Uterus (tissue), 4 donors: ENCODE measurements around the gene PIK3CD. TPM values are rescaled to one million over a fixed set of nuclear protein-coding genes. Genes with fewer than 3 reads are reported as not detected.

ENCODE experiments used
- DNase-seq, 2 donors: peaks; one replicate each; pipeline ENCODE4 v3.0.0-alpha.2; 2019 to 2020
- H3K27ac ChIP-seq, 2 donors: fragments of 200-600 bp; sonication (generic); 1 replicate in 1 of 2; 2 replicates in 1 of 2; pipeline ENCODE4 v1.5.1; 2016 to 2018
- H3K27me3 ChIP-seq, 2 donors: fragments of 200-600 bp; sonication (generic); one replicate each; pipeline ENCODE4 v1.5.1; 2018 to 2019; ENCODE audit warnings: control low read depth in 1 of 2
- H3K36me3 ChIP-seq, 2 donors: fragments of 200-600 bp; sonication (generic); one replicate each; pipeline ENCODE4 v1.5.1; 2019; ENCODE audit warnings: control low read depth in 1 of 2
- H3K4me1 ChIP-seq, 2 donors: fragments of 200-600 bp; sonication (generic); one replicate each; pipeline ENCODE4 v1.5.1; 2018 to 2019; ENCODE audit warnings: control low read depth in 1 of 2
- H3K4me3 ChIP-seq, 2 donors: fragments of 200-600 bp; sonication (generic); 1 replicate in 1 of 2; 2 replicates in 1 of 2; pipeline ENCODE4 v1.5.1; 2018 to 2019; ENCODE audit warnings: mild to moderate bottlenecking in 1 of 2
- H3K9me3 ChIP-seq, 2 donors: fragments of 200-600 bp; sonication (generic); one replicate each; pipeline ENCODE4 v1.5.1; 2019; ENCODE audit warnings: control low read depth in 1 of 2
- POLR2A ChIP-seq, 2 donors: fragments of 450-650 bp; IDR thresholded peaks; one replicate each; pipeline ENCODE4 v1.6.1; 2016; ENCODE audit warnings: antibody characterized with exemption in 2 of 2, mild to moderate bottlenecking in 1 of 2, moderate library complexity in 1 of 2
- intact Hi-C: fragments of 100-400 bp; cut with DNase I; formaldehyde crosslinking; loops from one replicate; pipeline ENCODE4 v1.15.1; 2023; ENCODE audit warnings: low total_unique reads
- total RNA-seq, 4 donors: library from RNA; depleted of rRNA in 3 of 4; stranded (reverse); fragments of >200 nt in 3 of 4; gene quantifications; one replicate each; pipeline versions ENCODE4 v1.1.0 to v1.2.4, GENCODE V29; 2014 to 2023
- TF ChIP-seq, protein P1 (sequence below), 4 experiments: fragments of 200-600 bp in 2 of 4; fragments of 450-650 bp in 2 of 4; sonication (generic) in 2 of 4; IDR thresholded peaks; one replicate each; pipeline ENCODE4 v1.5.1; 2016 to 2019; ENCODE audit warnings: antibody characterized with exemption in 4 of 4, mild to moderate bottlenecking in 2 of 4, moderate library complexity in 1 of 4
- donor health status: DM: yes; HTN: yes; CAD: no.

Gene PIK3CD
- total RNA-seq, 4 donors from 2014 or later: 4.6 to 9.7 (median 7.4) TPM

DNA sequence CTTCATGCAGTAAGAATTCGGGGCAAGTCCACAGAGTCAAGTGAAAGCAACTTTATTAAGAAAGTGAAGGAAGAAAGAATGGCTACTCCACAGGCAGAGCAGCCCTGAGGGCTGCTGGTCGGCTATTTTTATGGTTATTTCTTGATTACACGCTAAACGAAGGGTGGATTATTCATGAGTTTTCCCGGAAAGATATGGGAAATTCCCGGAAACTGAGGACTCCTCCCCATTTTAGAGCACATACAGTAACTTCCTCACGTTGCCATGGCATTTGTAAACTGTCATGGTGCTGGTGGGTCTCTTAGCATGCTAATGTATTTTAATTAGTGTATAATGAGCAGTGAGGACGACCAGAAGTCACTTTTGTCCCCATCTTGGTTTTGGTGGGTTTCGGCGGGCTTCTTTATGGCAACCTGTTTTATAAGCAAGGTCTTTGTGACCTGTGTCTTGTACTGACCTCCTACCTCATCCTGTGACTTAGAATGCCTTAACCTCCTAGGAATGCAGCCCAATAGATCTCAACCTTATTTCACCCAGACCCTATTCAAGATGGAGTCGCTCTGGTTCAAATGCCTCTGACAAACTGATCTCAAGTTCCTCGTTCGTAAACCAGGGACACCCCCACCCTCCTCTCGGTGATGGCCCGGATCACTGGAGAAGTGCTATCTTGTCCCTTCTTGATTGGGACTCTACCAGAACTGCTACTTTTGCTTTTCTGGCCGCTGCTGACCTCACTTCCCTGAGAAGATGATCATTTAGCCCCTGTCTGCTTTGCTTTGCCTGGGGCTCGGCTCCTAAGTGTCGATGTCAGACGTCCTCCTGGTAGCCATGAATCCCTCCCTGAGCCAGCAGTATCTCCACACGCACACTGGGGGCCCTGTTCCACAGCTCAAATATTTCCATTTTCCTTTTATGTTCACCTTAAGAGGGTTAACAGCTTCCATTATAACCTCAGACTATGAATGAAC, 123.5 kb downstream of the PIK3CD start:
- Histone ChIP-seq H3K27ac (no peak overlapping the region), H3K4me3 (no peak overlapping the region), H3K9me3 (no peaks in the 10 kb centered on the region), H3K36me3 (no peaks in the 10 kb centered on the region), H3K4me1 (peaks cover 0 to 5% of the 10 kb centered on the region in 2 donors), H3K27me3 (no peaks in the 10 kb centered on the region)
- intact Hi-C loops: loop anchor here (5.0 kb wide), 1 partner anchor 53 kb away; no protein-coding TSS in a partner anchor
- DNase-seq: no peak
- TF ChIP-seq, protein P1, sequence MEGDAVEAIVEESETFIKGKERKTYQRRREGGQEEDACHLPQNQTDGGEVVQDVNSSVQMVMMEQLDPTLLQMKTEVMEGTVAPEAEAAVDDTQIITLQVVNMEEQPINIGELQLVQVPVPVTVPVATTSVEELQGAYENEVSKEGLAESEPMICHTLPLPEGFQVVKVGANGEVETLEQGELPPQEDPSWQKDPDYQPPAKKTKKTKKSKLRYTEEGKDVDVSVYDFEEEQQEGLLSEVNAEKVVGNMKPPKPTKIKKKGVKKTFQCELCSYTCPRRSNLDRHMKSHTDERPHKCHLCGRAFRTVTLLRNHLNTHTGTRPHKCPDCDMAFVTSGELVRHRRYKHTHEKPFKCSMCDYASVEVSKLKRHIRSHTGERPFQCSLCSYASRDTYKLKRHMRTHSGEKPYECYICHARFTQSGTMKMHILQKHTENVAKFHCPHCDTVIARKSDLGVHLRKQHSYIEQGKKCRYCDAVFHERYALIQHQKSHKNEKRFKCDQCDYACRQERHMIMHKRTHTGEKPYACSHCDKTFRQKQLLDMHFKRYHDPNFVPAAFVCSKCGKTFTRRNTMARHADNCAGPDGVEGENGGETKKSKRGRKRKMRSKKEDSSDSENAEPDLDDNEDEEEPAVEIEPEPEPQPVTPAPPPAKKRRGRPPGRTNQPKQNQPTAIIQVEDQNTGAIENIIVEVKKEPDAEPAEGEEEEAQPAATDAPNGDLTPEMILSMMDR (IDR thresholded peaks at IDR 0.05): no peak
- no peak for TF ChIP-seq POLR2A (IDR thresholded peaks at IDR 0.05)

DNA sequence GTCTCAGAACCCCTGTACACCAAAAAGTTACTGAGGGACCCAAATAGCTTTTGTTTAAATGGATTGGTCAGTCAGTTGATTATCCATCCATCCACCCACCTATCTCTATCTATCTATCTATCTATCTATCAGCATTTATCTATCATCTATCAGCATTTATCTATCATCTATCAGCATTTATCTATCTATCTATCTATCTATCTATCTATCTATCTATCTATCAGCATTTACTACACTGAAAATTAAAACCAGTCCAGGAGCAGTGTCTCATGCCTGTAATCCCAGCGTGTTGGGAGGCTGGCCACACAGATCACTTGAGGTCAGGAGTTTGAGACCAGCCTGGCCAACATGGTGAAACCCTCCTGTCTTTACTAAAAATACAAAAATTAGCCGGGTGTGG, 125.2 kb downstream of the PIK3CD start:
- Histone ChIP-seq H3K27me3 (no peaks in the 10 kb centered on the region), H3K4me1 (peaks cover 0 to 5% of the 10 kb centered on the region in 2 donors), H3K36me3 (no peaks in the 10 kb centered on the region), H3K27ac (no peak overlapping the region), H3K4me3 (no peak overlapping the region), H3K9me3 (no peaks in the 10 kb centered on the region)
- intact Hi-C loops: no loop called here
- TF ChIP-seq, protein P1 (IDR thresholded peaks at IDR 0.05): no peak
- no peak for TF ChIP-seq POLR2A (IDR thresholded peaks at IDR 0.05)
- no peak for DNase-seq

Other genes with a start within 250 kb of the PIK3CD start
- 1 to 10 TPM; 1.0 to 6.1 (median 3.3) TPM for gene SLC25A33, start 112.3 kb upstream of the PIK3CD start, total RNA-seq
- gene TMEM201, start 62.8 kb upstream of the PIK3CD start, total RNA-seq: 10 to 100 TPM in 1 of 4 donors, 1 to 10 TPM in 1, under 1 TPM in 2; 0.29 to 20.2 (median 4.0) TPM
- 100 to 1,000 TPM in 2 of 4 donors, 10 to 100 TPM in 2; 46.8 to 184 (median 94.0) TPM for gene CLSTN1, start 172.2 kb downstream of the PIK3CD start, total RNA-seq